PC-3 (cell line): Measurements from ENCODE around the gene DGLUCY. TPM values are rescaled to one million over a fixed set of nuclear protein-coding genes. Genes with fewer than 3 reads are reported as not detected.

Experiments
- ATAC-seq: fragments of 200-7000 bp; cut with Tn5 transposase; 2 replicates; pipeline ENCODE4 v1.9.1; 2020; ENCODE audit warnings: mild to moderate bottlenecking, moderate library complexity
- BruUV-seq: library from RNA; stranded (reverse); fragments of 400-500 nt; replicated peaks from 2 replicates; lab custom pipeline; 2021; lab: Mats Ljungman, UMichigan
- CTCF ChIA-PET: fragments of 300-600 bp; sonication (Branson Sonifier 250); formaldehyde crosslinking; loops from one replicate; lab custom pipeline; 2022; ENCODE audit warnings: antibody characterized with exemption; lab: Charles Lee
- POLR2A ChIA-PET: fragments of 300-600 bp; sonication (Branson Sonifier 250); formaldehyde crosslinking; loops from one replicate; lab custom pipeline; 2022; ENCODE audit warnings: antibody characterized with exemption; ENCODE audit not compliant: unreplicated experiment; lab: Charles Lee
- DNase-seq: peaks from one replicate; pipeline ENCODE4 v3.0.0-alpha.2; 2015
- H2AFZ ChIP-seq: fragments of 300-600 bp; sonication (generic); 2 replicates; pipeline ENCODE4 v1.6.0; 2016; ENCODE audit warnings: antibody characterized with exemption, low read length
- H3F3A ChIP-seq: fragments of 300-600 bp; sonication (generic); one replicate; pipeline ENCODE4 v1.6.0; 2017; ENCODE audit warnings: antibody characterized with exemption, low read length, control low read depth, mild to moderate bottlenecking; ENCODE audit not compliant: unreplicated experiment
- H3K27ac ChIP-seq: fragments of 300-600 bp; sonication (generic); 2 replicates; pipeline ENCODE4 v1.5.1; 2016; ENCODE audit warnings: mild to moderate bottlenecking, low read length
- H3K27me3 ChIP-seq: fragments of 300-600 bp; sonication (generic); 2 replicates; pipeline ENCODE4 v1.6.1; 2016; ENCODE audit warnings: low read length, mixed read lengths
- H3K36me3 ChIP-seq: fragments of 300-600 bp; sonication (generic); 2 replicates; pipeline ENCODE4 v1.6.1; 2016; ENCODE audit warnings: low read depth, mixed run types, low read length, mixed read lengths
- H3K4me1 ChIP-seq: fragments of 300-600 bp; sonication (generic); 2 replicates; pipeline ENCODE4 v1.5.1; 2016; ENCODE audit warnings: low read length; ENCODE audit not compliant: insufficient read depth
- H3K4me2 ChIP-seq: fragments of 300-600 bp; sonication (generic); 2 replicates; pipeline ENCODE4 v1.6.0; 2016; ENCODE audit warnings: low read length
- H3K4me3 ChIP-seq: fragments of 300-600 bp; sonication (generic); 2 replicates; pipeline ENCODE4 v1.5.1; 2016; ENCODE audit warnings: mild to moderate bottlenecking, low read length, mixed read lengths
- H3K79me2 ChIP-seq: fragments of 300-600 bp; sonication (generic); 2 replicates; pipeline ENCODE4 v1.6.1; 2017; ENCODE audit warnings: low read length, mixed read lengths
- H3K9ac ChIP-seq: fragments of 300-600 bp; sonication (generic); 2 replicates; pipeline ENCODE4 v1.6.0; 2016; ENCODE audit warnings: mild to moderate bottlenecking, low read length
- H3K9me2 ChIP-seq: fragments of 300-600 bp; sonication (generic); replicated peaks from 2 replicates; pipeline ENCODE4 v1.6.1; 2016; ENCODE audit warnings: mixed run types, low read length, mixed read lengths
- H3K9me3 ChIP-seq: fragments of 300-600 bp; sonication (generic); 2 replicates; pipeline ENCODE4 v1.6.1; 2016; ENCODE audit warnings: low read length, mixed read lengths
- H4K20me1 ChIP-seq: fragments of 300-600 bp; sonication (generic); 2 replicates; pipeline ENCODE4 v1.6.1; 2016; ENCODE audit warnings: low read length, mixed read lengths
- EZH2 ChIP-seq: fragments of 300-600 bp; sonication (generic); IDR thresholded peaks from one replicate; pipeline ENCODE4 v1.6.1; 2017; ENCODE audit warnings: antibody characterized with exemption, mild to moderate bottlenecking, low read length; ENCODE audit not compliant: unreplicated experiment
- EZH2phosphoT487 ChIP-seq: fragments of 300-600 bp; sonication (generic); IDR thresholded peaks from 2 replicates; pipeline ENCODE4 v1.6.1; 2018; ENCODE audit warnings: mild to moderate bottlenecking, antibody characterized with exemption, low read length, borderline replicate concordance
- intact Hi-C: fragments of 100-400 bp; cut with micrococcal nuclease; formaldehyde crosslinking; loops from 2 replicates; pipeline ENCODE4 v1.9.0; 2023
- total RNA-seq: library from RNA; depleted of rRNA; stranded (reverse); fragments of >200 nt; gene quantifications from 2 replicates; pipeline ENCODE4 v1.2.3, GENCODE V29; 2014
- TF ChIP-seq, protein P1 (sequence below): fragments of 300-600 bp; sonication (generic); conservative IDR thresholded peaks from 2 replicates; pipeline ENCODE4 v1.5.1; 2017; ENCODE audit warnings: antibody characterized with exemption, low read depth, mild to moderate bottlenecking, low read length

The DGLUCY gene
- total RNA-seq, 1 experiment from 2014 or later, result 0.84 TPM

GRCh38 chr14:91232052-91232451 lies 118.2 kb downstream of the DGLUCY start:
- POLR2A ChIA-PET, result no interaction called here
- no peak for DNase-seq
- no peak overlapping the region for H3K4me3 ChIP-seq
- no TSS peak for BruUV-seq
- CTCF ChIA-PET, result no interaction called here
- intact Hi-C loops, result no loop called here
- H3K4me2 ChIP-seq, result no peak overlapping the region
- peaks cover 44% of the 10 kb centered on the region for H3K4me1 ChIP-seq
- H3K27me3 ChIP-seq, result no peaks in the 10 kb centered on the region
- no peaks in the 10 kb centered on the region for H4K20me1 ChIP-seq
- H3K27ac ChIP-seq, result no peak overlapping the region
- no peak for TF ChIP-seq EZH2phosphoT487
- TF ChIP-seq, protein P1, sequence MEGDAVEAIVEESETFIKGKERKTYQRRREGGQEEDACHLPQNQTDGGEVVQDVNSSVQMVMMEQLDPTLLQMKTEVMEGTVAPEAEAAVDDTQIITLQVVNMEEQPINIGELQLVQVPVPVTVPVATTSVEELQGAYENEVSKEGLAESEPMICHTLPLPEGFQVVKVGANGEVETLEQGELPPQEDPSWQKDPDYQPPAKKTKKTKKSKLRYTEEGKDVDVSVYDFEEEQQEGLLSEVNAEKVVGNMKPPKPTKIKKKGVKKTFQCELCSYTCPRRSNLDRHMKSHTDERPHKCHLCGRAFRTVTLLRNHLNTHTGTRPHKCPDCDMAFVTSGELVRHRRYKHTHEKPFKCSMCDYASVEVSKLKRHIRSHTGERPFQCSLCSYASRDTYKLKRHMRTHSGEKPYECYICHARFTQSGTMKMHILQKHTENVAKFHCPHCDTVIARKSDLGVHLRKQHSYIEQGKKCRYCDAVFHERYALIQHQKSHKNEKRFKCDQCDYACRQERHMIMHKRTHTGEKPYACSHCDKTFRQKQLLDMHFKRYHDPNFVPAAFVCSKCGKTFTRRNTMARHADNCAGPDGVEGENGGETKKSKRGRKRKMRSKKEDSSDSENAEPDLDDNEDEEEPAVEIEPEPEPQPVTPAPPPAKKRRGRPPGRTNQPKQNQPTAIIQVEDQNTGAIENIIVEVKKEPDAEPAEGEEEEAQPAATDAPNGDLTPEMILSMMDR, result no peak
- TF ChIP-seq EZH2, result no peak
- no peaks in the 10 kb centered on the region for H3K36me3 ChIP-seq
- H3F3A ChIP-seq, result no peaks in the 10 kb centered on the region
- no peak for ATAC-seq
- H3K9me3 ChIP-seq, result no peaks in the 10 kb centered on the region
- H3K9me2 ChIP-seq, result no peaks in the 10 kb centered on the region
- H2AFZ ChIP-seq, result no peak overlapping the region
- no peaks in the 10 kb centered on the region for H3K79me2 ChIP-seq
- no peak overlapping the region for H3K9ac ChIP-seq

DNA sequence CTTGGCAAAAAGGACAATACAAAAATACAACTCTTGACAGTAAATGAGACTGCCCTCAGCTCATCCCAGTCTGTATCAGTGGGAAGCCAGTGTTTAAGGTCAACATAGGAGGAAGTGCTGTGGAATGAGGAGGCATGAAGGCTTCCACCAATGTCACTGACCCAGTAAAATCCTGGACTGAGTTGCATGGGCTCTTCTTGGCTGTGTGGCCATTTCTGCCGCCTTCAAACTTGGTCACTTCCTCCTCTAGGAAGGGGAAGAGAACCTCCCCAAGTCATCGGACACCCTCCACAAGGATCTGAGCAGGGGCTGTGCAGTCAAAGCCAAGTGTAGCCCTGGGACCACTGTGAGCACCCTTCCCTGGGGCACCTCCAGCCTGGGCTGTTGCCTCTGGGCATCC lies 118.7 kb downstream of the DGLUCY start:
- Histone ChIP-seq H3K36me3 (no peaks in the 10 kb centered on the region), H3K4me1 (peaks cover 41% of the 10 kb centered on the region), H3K79me2 (no peaks in the 10 kb centered on the region), H3K4me2 (no peak overlapping the region), H4K20me1 (no peaks in the 10 kb centered on the region), H3K27me3 (no peaks in the 10 kb centered on the region), H3K4me3 (no peak overlapping the region), H3K9me2 (no peaks in the 10 kb centered on the region), H2AFZ (no peak overlapping the region), H3K9ac (no peak overlapping the region), H3K9me3 (no peaks in the 10 kb centered on the region), H3K27ac (no peak overlapping the region), H3F3A (no peaks in the 10 kb centered on the region)
- ChIA-PET CTCF (no interaction called here), POLR2A (no interaction called here)
- TF ChIP-seq EZH2, result no peak
- TF ChIP-seq, protein P1, result no peak
- no peak for TF ChIP-seq EZH2phosphoT487
- ATAC-seq (no peak), DNase-seq (no peak)
- intact Hi-C loops, result no loop called here
- no TSS peak for BruUV-seq

- TF ChIP-seq EZH2, result no peak
- TF ChIP-seq, protein P1, result no peak
- TF ChIP-seq EZH2phosphoT487, result no peak
- H3K9me2 ChIP-seq, result no peaks in the 10 kb centered on the region
- intact Hi-C loops, result no loop called here
- H3K36me3 ChIP-seq, result no peaks in the 10 kb centered on the region
- H3K4me3 ChIP-seq, result no peak overlapping the region
- H3K9me3 ChIP-seq, result no peaks in the 10 kb centered on the region
- no peak for ATAC-seq
- no peak overlapping the region for H2AFZ ChIP-seq
- no peaks in the 10 kb centered on the region for H3F3A ChIP-seq
- BruUV-seq, result no TSS peak
- no peak for DNase-seq
- ChIA-PET POLR2A (no interaction called here), CTCF (no interaction called here)
- peaks cover 25% of the 10 kb centered on the region for H3K4me1 ChIP-seq
- no peaks in the 10 kb centered on the region for H3K27me3 ChIP-seq
- no peaks in the 10 kb centered on the region for H4K20me1 ChIP-seq
- H3K27ac ChIP-seq, result no peak overlapping the region
- H3K4me2 ChIP-seq, result no peak overlapping the region
- H3K79me2 ChIP-seq, result no peaks in the 10 kb centered on the region
- no peak overlapping the region for H3K9ac ChIP-seq
These were observed 120.3 kb downstream of the DGLUCY start for GRCh38 chr14:91233936-91234790.
